Mucosa of gallbladder (tissue), 1 donor: ENCODE measurements around the gene LARP4B. TPM values are rescaled to one million over a fixed set of nuclear protein-coding genes. Genes with fewer than 3 reads are reported as not detected.
"Not testable (repeated sequence)": the region's sequence is repeated elsewhere in the genome, so short reads cannot be mapped to it uniquely, and the experiment has no call there.

Experiments
- DNase-seq: peaks from one replicate; pipeline ENCODE4 v3.0.0-alpha.2; 2020; ENCODE audit warnings: low spot score
- total RNA-seq: library from RNA; stranded (reverse); gene quantifications from one replicate; pipeline ENCODE4 v1.2.1, GENCODE V29; 2021
- donor health status: DM: no; HTN: no; CAD: no.

The LARP4B gene
- total RNA-seq, 1 donor from 2014 or later = 98.6 TPM

- not testable (repeated sequence) for DNase-seq
Observed at GRCh38 chr10:770048-770712, 161.3 kb downstream of the LARP4B start.

GRCh38 chr10:767794-768193 is 163.7 kb downstream of the LARP4B start:
- no peak for DNase-seq

- no peak for DNase-seq
Observed at GRCh38 chr10:767211-767610, 164.3 kb downstream of the LARP4B start.

GRCh38 chr10:761376-761775 is 170.1 kb downstream of the LARP4B start:
- no peak for DNase-seq

GRCh38 chr10:760622-761021 is 170.9 kb downstream of the LARP4B start:
- DNase-seq = no peak

- no peak for DNase-seq
Observed at GRCh38 chr10:759898-760477, 171.5 kb downstream of the LARP4B start.

Other genes with a start within 250 kb of the LARP4B start
- 31.5 TPM for gene DIP2C, start 242.0 kb downstream of the LARP4B start, total RNA-seq
- 23.7 TPM for gene GTPBP4, start 56.7 kb upstream of the LARP4B start, total RNA-seq
- gene IDI2, start 94.2 kb upstream of the LARP4B start, total RNA-seq = not detected
- 111 TPM for gene IDI1, start 117.4 kb upstream of the LARP4B start, total RNA-seq
- 15.5 TPM for gene WDR37, start 124.7 kb upstream of the LARP4B start, total RNA-seq